Ectodermal cell (in vitro differentiated cells): ENCODE measurements around the gene MPHOSPH9.
A peak's percentile ranks its signal among the peaks of the same experiment; 100 is the strongest.

Experiments
- H3K27ac ChIP-seq: 2 replicates; pipeline ENCODE4 v1.7.0; 2013; ENCODE audit warnings: mild to moderate bottlenecking, low read depth, low read length; ENCODE audit not compliant: insufficient read depth, poor library complexity, severe bottlenecking
- H3K27me3 ChIP-seq: 2 replicates; pipeline ENCODE4 v1.7.0; 2013; ENCODE audit warnings: mild to moderate bottlenecking, low read length; ENCODE audit not compliant: insufficient read depth, control insufficient read depth, poor library complexity, severe bottlenecking
- H3K36me3 ChIP-seq: one replicate; pipeline ENCODE4 v1.7.0; 2013; ENCODE audit warnings: low read length; ENCODE audit not compliant: control insufficient read depth, insufficient read depth
- H3K4me1 ChIP-seq: one replicate; pipeline ENCODE4 v1.7.0; 2013; ENCODE audit warnings: low read length; ENCODE audit not compliant: control insufficient read depth, insufficient read depth
- H3K4me3 ChIP-seq: 2 replicates; pipeline ENCODE4 v1.7.0; 2013; ENCODE audit warnings: low read depth, low read length, control low read depth; ENCODE audit not compliant: insufficient read depth
- H3K9me3 ChIP-seq: 2 replicates; pipeline ENCODE4 v1.7.0; 2013; ENCODE audit warnings: mild to moderate bottlenecking, low read length, moderate library complexity; ENCODE audit not compliant: control insufficient read depth
- WGBS, 2 experiments: methylation state at CpG; one replicate each; pipeline ENCODE4 v1.1.7; 2013; ENCODE audit warnings: missing lambda C conversion rate in 2 of 2; 5-methylcytosine and 5-hydroxymethylcytosine counted together

Gene MPHOSPH9

DNA sequence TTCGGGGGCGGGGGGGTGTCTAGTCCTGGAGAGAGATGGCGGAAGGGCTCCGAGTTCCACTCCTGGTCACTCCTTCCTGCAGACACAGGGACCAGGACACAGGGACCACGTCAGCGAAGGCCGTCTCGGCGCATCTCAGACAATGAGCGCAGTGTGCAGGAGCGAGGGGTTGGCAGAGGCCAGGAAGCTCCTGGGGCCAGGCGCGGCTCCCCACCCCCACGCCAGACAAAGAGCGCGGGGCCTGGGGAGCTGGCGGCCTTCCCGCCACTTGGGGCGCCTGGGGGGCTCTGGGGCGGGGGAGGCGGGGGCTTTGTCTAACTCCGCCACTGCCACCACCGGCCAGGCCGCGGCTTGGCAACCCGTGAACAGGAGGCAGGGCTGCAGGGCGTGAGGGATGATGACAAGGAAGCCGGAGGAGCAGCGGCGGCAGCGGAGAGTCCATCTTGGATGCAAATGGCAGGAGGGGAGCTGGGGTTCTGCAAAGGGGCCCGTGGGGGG, 36.5 kb upstream of the MPHOSPH9 start:
- peak overlapping the region; percentile 91 for H3K4me3 ChIP-seq
- H3K9me3 ChIP-seq: no peaks in the 10 kb centered on the region
- no peaks in the 10 kb centered on the region for H3K27me3 ChIP-seq
- 4 to 5% methylated on average over 32 of the region's 32 CpGs for WGBS, 2 experiments
- peaks cover 10% of the 10 kb centered on the region for H3K4me1 ChIP-seq
- peak overlapping the region; percentile 76 for H3K27ac ChIP-seq
- peaks cover 4% of the 10 kb centered on the region for H3K36me3 ChIP-seq

DNA sequence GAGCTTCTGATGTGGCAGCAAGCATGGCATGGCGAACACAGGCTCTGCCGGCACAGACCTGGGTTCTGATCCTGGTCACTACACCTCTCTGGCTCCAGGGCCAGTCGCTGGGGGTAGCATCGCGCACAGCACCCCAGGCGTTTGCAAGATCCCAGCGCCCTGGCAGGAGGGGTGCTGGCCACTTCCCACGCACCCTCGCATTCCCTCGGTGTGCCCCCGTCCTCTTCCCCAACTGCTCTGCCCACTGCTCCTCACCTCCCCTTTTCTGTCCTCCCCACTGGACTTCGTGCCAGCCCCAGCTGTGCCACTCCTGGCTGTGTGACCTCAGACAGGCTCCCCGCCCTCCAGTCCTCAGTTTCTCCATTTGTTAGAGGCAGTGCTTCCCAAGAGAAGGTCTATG, 35.9 kb upstream of the MPHOSPH9 start:
- H3K9me3 ChIP-seq: no peaks in the 10 kb centered on the region
- H3K27ac ChIP-seq: peak overlapping the region; percentile 76
- H3K27me3 ChIP-seq: no peaks in the 10 kb centered on the region
- peaks cover 4% of the 10 kb centered on the region for H3K36me3 ChIP-seq
- H3K4me1 ChIP-seq: peaks cover 10% of the 10 kb centered on the region
- WGBS, 2 experiments: 88 to 89% methylated on average over 13 of the region's 13 CpGs
- H3K4me3 ChIP-seq: peak overlapping the region; percentile 91

DNA sequence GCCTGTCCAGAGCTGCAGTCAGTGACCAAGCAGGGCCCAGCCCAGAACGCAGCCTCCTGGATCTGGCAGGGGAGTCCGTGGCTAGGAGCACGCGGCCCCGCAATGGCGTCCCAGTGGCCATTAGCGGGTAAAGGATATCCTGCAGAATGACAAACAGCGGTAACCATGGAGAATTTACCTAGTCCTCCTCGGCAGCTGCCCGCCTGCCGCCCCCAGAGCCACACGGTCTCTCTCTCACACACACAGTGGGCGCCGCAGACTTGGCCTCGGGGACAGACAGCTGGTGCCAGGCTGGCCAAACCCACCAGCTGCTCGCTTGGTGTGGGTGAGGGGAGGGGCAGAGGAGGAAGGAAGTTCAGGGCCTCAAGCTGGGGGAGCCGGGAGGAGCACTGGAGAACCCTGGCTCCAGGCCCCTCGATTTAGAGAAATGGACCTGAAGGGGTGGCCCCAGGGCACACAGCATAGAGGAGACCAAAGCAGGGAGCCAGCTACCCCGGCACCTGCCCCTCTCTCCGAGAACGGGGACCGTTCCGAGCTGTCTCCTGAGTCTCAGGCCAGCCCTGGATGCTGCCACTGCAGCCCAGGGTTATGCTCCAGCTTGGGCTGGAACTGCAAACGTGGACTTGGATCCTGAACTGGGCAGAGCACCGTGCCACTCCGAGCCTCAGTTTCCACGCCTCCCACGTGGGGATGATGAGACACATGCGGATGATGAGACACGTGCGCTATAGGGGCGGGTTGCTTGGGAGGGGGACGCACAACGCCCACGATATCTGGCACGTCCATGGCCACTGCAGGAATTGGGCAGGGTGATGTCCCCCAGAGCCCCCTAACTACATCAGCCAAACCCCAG, 35.3 kb upstream of the MPHOSPH9 start:
- H3K27me3 ChIP-seq: no peaks in the 10 kb centered on the region
- peak overlapping the region; percentile 16 for H3K27ac ChIP-seq
- no peak overlapping the region for H3K4me3 ChIP-seq
- 91 to 93% methylated on average over 36 of the region's 36 CpGs for WGBS, 2 experiments
- H3K4me1 ChIP-seq: peaks cover 10% of the 10 kb centered on the region
- H3K36me3 ChIP-seq: peaks cover 9% of the 10 kb centered on the region
- H3K9me3 ChIP-seq: no peaks in the 10 kb centered on the region

DNA sequence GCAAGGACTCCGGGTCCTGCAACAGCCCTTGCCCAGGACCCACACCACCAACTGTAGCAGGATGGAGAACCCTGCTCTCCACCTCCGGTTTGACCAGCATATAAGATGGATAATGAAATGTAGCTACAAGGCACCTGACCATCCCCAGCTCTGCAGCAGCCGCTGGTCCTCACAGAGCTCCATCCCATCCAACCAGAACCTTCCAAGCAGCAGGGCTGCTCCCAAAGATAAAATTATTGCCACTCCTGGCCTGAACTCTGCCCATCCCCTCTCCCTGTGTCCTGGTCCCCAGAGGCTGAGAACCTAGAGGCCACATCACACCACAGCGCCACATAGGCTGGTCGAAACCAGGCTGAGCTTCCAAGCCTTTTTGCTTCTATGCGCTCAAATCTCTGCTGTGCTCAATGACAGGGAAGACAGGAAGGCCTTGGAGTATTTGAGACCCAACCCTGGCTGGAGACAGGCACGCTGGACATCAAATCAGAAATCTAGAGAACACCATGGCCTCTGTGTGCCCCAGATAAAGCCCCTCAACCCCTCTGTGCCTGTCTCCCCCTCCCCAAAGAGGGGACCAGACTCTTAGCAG, 34.5 kb upstream of the MPHOSPH9 start:
- H3K27me3 ChIP-seq: no peaks in the 10 kb centered on the region
- H3K27ac ChIP-seq: no peak overlapping the region
- WGBS, 2 experiments: 86 to 88% methylated on average over 7 of the region's 7 CpGs
- no peaks in the 10 kb centered on the region for H3K9me3 ChIP-seq
- peaks cover 11% of the 10 kb centered on the region for H3K36me3 ChIP-seq
- no peak overlapping the region for H3K4me3 ChIP-seq
- H3K4me1 ChIP-seq: peaks cover 6% of the 10 kb centered on the region

DNA sequence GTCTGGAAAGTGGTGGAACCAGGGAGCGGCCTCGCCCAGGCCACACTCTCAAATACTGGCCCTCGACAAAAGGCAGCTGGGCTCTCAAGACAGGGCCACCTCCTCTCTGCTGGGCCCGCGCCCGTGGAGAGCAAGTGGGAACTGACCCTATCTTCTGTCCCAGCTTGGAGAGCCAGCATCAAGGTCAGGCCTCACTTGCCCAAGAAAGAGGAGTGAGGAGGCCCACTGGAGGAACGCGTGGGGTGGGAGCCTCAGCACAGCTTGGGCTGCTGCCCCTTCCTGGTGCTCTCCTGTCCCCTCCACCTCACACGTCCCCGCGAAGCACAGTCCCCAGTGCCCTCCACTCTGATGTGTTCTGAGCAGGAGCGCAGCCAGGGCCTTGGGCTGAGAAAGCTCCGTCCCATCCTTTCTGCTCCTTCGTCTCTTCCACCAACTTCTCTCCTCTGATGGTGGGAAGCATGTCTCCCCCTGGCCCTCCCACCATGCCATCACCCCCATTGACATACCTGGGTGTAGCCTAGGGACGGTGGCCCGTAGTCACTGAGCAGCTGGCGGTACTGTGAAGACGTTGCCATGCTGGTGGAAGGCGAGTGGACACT, 33.8 kb upstream of the MPHOSPH9 start:
- Histone ChIP-seq H3K9me3 (no peaks in the 10 kb centered on the region), H3K36me3 (peaks cover 13% of the 10 kb centered on the region), H3K4me3 (no peak overlapping the region), H3K27me3 (no peaks in the 10 kb centered on the region), H3K27ac (no peak overlapping the region), H3K4me1 (peaks cover 5% of the 10 kb centered on the region)
- 95 to 97% methylated on average over 19 of the region's 19 CpGs for WGBS, 2 experiments

DNA sequence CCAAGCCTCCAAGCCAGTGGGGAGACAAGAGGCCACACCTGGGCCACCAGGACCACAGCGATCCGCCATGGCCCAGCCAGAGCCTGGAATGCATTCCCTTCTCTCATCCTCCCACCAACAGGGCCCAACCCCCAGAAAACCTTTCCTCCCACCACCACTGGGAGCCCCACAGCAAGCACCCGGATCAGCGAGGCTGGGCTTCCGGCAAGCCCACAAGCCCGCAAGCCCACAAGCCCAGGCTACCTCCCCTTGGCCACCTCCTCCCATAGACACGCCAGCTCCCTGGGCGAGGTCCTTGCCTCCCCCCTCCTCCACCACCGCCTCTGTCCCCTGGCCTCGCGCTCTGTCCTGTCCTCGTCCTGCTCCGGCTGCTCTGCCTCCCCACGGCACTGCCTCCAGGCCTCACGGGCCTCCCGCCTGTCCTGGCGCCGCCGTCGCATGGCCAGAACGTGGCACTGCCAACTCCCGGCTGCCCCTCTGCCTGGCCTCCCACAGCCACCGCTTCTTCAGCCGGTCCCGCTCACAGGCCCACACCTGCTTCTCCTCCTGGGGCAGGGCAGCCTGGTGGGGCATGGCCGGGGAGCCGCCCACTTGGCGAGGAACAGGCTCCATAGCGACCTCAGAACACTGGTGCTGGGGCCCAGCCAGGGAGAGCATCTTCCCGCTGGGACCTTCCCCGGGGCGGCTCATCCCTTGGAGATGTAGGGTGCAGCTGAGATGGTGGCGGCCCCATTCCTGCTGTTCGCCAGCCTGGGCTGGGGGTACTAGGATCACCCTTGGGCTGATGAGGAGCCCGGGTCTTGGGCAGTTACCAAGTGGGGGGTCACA, 33.1 kb upstream of the MPHOSPH9 start:
- Histone ChIP-seq H3K27me3 (no peaks in the 10 kb centered on the region), H3K9me3 (no peaks in the 10 kb centered on the region), H3K4me3 (no peak overlapping the region), H3K4me1 (peaks cover 5% of the 10 kb centered on the region), H3K27ac (no peak overlapping the region), H3K36me3 (peaks cover 17% of the 10 kb centered on the region)
- WGBS, 2 experiments: 93% methylated on average over 35 of the region's 35 CpGs

DNA sequence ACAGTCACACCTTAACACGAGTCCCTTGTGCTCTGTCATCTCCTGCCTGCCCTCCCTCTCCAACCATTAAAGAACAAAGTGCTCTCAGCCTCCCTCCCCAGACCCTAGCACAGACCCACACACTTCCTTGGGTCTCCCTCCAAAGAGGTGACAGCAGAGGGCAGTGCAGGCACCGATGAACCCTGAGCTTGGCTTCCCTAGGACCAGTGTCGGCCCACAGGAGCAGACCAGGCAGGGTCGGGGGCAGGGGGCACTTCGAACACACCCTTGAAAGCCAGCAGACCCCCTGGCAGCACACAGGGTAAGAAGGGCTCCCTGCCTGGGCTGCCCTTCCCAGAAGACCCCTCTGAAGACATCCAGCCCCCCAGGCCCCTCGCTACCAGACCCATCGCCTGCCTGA, 31.7 kb upstream of the MPHOSPH9 start:
- H3K27me3 ChIP-seq: no peaks in the 10 kb centered on the region
- H3K4me3 ChIP-seq: no peak overlapping the region
- peaks cover 32% of the 10 kb centered on the region for H3K36me3 ChIP-seq
- no peak overlapping the region for H3K27ac ChIP-seq
- no peaks in the 10 kb centered on the region for H3K9me3 ChIP-seq
- H3K4me1 ChIP-seq: peaks cover 5% of the 10 kb centered on the region
- WGBS, 2 experiments: 75 to 78% methylated on average over 7 of the region's 7 CpGs

DNA sequence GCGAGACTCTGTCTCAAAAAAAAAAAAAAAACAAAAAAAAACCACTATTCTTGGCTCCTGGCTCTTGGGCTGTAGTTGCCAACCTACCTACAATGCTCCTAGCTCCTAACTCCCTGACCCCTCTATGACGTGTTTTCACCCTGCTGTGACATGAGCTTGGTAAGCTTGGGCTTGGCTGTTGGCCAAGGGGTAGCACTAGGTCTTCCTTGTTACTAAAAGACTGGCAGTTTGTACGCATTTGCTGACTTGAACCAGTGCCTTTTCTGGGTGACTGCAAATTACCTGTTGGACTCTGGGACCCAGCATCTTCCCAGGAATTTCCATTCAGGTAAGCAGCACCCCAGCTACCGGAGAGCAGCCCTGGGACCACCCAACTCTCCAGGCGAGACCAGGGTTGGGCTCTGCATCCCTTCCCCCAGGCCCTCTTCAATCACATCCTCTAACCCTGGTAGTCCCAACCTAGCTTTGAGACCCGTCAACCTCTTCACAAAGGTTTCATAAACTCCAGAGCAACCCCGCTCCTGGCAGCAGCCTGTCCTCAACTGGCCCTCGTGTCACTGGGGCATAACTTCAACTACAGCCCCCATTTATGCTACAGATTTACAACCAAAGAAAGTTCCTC, 30.4 kb upstream of the MPHOSPH9 start:
- H3K4me3 ChIP-seq: no peak overlapping the region
- 94 to 95% methylated on average over 8 of the region's 8 CpGs for WGBS, 2 experiments

DNA sequence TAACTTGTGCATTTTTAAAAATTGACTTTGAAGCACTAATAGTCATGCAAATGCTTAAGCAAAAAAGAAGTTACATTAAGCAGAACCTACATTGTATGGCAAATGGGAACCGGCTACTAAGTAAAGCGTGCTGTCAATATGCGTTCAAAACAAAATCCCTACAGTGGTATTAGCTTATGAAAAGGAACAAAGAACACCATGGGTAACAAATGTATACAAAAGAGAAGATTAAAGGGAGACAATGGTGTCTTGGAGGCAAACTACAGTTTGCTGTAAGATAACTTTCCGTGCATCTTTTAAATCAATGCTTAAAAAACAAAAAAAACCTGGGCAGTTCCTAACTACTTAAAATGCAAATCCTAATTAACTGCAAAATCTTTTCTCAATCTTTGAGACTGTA, 28.3 kb upstream of the MPHOSPH9 start:
- Histone ChIP-seq H3K9me3 (no peaks in the 10 kb centered on the region), H3K27ac (no peak overlapping the region), H3K27me3 (no peaks in the 10 kb centered on the region), H3K4me1 (no peaks in the 10 kb centered on the region), H3K36me3 (peaks cover 40% of the 10 kb centered on the region), H3K4me3 (no peak overlapping the region)
- 44 to 48% methylated on average over 4 of the region's 4 CpGs for WGBS, 2 experiments

More for the DNA sequence above, 30.4 kb upstream of the MPHOSPH9 start:
- Histone ChIP-seq H3K36me3 (peaks cover 34% of the 10 kb centered on the region), H3K4me1 (no peaks in the 10 kb centered on the region), H3K27ac (no peak overlapping the region), H3K27me3 (no peaks in the 10 kb centered on the region), H3K9me3 (no peaks in the 10 kb centered on the region)
